ENCODE data around the gene PFAS. TPM values are rescaled to one million over a fixed set of nuclear protein-coding genes. Genes with fewer than 3 reads are reported as not detected.

Gene PFAS
- total and polyA plus RNA-seq, 8 donors: 4.6 to 68.7 (median 12.4) TPM

GRCh38 chr17:8312726-8313600, 63.9 kb downstream of the PFAS start:
- Histone ChIP-seq H3K4me1 (peaks cover 7 to 16% (median 11%) of the 10 kb centered on the region in 4 donors), H3K27me3 (peaks cover 0 to 77% (median 48%) of the 10 kb centered on the region in 3 donors), H3K9me3 (no peaks in the 10 kb centered on the region), H3K4me3 (peak overlapping the region in 1 of 4 donors; percentile 25), H3K27ac (no peak overlapping the region), H3K36me3 (no peaks in the 10 kb centered on the region)
- intact Hi-C loops (cut with DNase I; ENCODE audit: low total_unique reads): no loop called here
- DNase-seq: no peak
- TF ChIP-seq CTCF (IDR thresholded peaks at IDR 0.05) (no peak), POLR2A (IDR thresholded peaks at IDR 0.05) (no peak), EP300 (IDR thresholded peaks at IDR 0.05) (no peak), POLR2AphosphoS5 (IDR thresholded peaks at IDR 0.05) (no peak)
- 59 to 67% (median 61%) methylated on average over 7 to 16 of the region's 16 CpGs for WGBS, 5 donors

GRCh38 chr17:8314797-8315763, 66.0 kb downstream of the PFAS start:
- Histone ChIP-seq H3K36me3 (no peaks in the 10 kb centered on the region), H3K27me3 (peaks cover 0 to 87% (median 48%) of the 10 kb centered on the region in 3 donors), H3K27ac (no peak overlapping the region), H3K9me3 (no peaks in the 10 kb centered on the region), H3K4me3 (no peak overlapping the region), H3K4me1 (peaks cover 7 to 16% (median 11%) of the 10 kb centered on the region in 4 donors)
- 11 to 24% (median 16%) methylated on average over 24 to 29 of the region's 29 CpGs for WGBS, 5 donors
- peak; percentile 26 to 43 for DNase-seq
- intact Hi-C loops (cut with DNase I; ENCODE audit: low total_unique reads): no loop called here
- TF ChIP-seq POLR2A (IDR thresholded peaks at IDR 0.05) (no peak), CTCF (IDR thresholded peaks at IDR 0.05) (no peak), EP300 (IDR thresholded peaks at IDR 0.05) (no peak), POLR2AphosphoS5 (IDR thresholded peaks at IDR 0.05) (no peak)

GRCh38 chr17:8315764-8316217, 66.7 kb downstream of the PFAS start:
- no peak for DNase-seq
- Histone ChIP-seq H3K27me3 (peaks cover 0 to 80% (median 41%) of the 10 kb centered on the region in 3 donors), H3K27ac (no peak overlapping the region), H3K4me3 (no peak overlapping the region), H3K36me3 (no peaks in the 10 kb centered on the region), H3K9me3 (no peaks in the 10 kb centered on the region), H3K4me1 (peaks cover 7 to 16% (median 11%) of the 10 kb centered on the region in 4 donors)
- no peak for TF ChIP-seq EP300 (IDR thresholded peaks at IDR 0.05)
- no peak for TF ChIP-seq POLR2A (IDR thresholded peaks at IDR 0.05)
- TF ChIP-seq CTCF (IDR thresholded peaks at IDR 0.05): no peak
- no peak for TF ChIP-seq POLR2AphosphoS5 (IDR thresholded peaks at IDR 0.05)
- WGBS, 5 donors: 39 to 64% (median 46%) methylated on average over 13 to 26 of the region's 26 CpGs
- intact Hi-C loops (cut with DNase I; ENCODE audit: low total_unique reads): no loop called here
